Esophagus muscularis mucosa (tissue), 4 donors: ENCODE measurements around the gene GBA2. TPM values are rescaled to one million over a fixed set of nuclear protein-coding genes. Genes with fewer than 3 reads are reported as not detected.

Source experiments
- DNase-seq: peaks from one replicate; pipeline ENCODE4 v3.0.0-alpha.2; 2017; ENCODE audit errors: extremely low spot score
- H3K27ac ChIP-seq, 4 donors: fragments of 200-600 bp; sonication (generic); replicated peaks in 1 of 4; 1 replicate in 3 of 4; 2 replicates in 1 of 4; pipeline ENCODE4 v1.5.1; 2016 to 2019; ENCODE audit warnings: mild to moderate bottlenecking in 1 of 4
- H3K27me3 ChIP-seq, 4 donors: fragments of 200-600 bp; sonication (generic); one replicate each; pipeline versions ENCODE4 v1.5.1 to v1.6.0; 2016 to 2019
- H3K36me3 ChIP-seq, 4 donors: fragments of 200-600 bp; sonication (generic); one replicate each; pipeline ENCODE4 v1.5.1; 2016 to 2019
- H3K4me1 ChIP-seq, 4 donors: fragments of 200-600 bp; sonication (generic); one replicate each; pipeline ENCODE4 v1.5.1; 2016 to 2019
- H3K4me3 ChIP-seq, 4 donors: fragments of 200-600 bp; sonication (generic); 1 replicate in 2 of 4; 2 replicates in 2 of 4; pipeline ENCODE4 v1.5.1; 2016 to 2019; ENCODE audit warnings: mild to moderate bottlenecking in 4 of 4, moderate library complexity in 1 of 4
- H3K9me3 ChIP-seq, 4 donors: fragments of 200-600 bp; sonication (generic); 1 replicate in 3 of 4; 2 replicates in 1 of 4; pipeline ENCODE4 v1.5.1; 2016 to 2019
- CTCF ChIP-seq, 3 experiments: fragments of 200-600 bp in 2 of 3; fragments of 450-650 bp in 1 of 3; sonication (generic) in 2 of 3; IDR thresholded peaks; one replicate each; pipeline ENCODE4 v1.5.1; 2017 to 2019; ENCODE audit warnings: antibody characterized with exemption in 3 of 3, mild to moderate bottlenecking in 2 of 3, moderate library complexity in 1 of 3
- EP300 ChIP-seq: sonication (generic); formaldehyde crosslinking; IDR thresholded peaks from one replicate; pipeline ENCODE4 v1.6.1; 2017; ENCODE audit warnings: antibody characterized with exemption
- POLR2A ChIP-seq: fragments of 450-650 bp; IDR thresholded peaks from one replicate; pipeline ENCODE4 v1.6.1; 2017; ENCODE audit warnings: antibody characterized with exemption, moderate library complexity, mild to moderate bottlenecking, low read depth
- POLR2AphosphoS5 ChIP-seq, 2 donors: sonication (generic); formaldehyde crosslinking; IDR thresholded peaks; one replicate each; pipeline ENCODE4 v1.6.1; 2017; ENCODE audit warnings: antibody characterized with exemption in 2 of 2
- WGBS: methylation state at CpG from one replicate; pipeline ENCODE4 v1.1.5; 2018; 5-methylcytosine and 5-hydroxymethylcytosine counted together
- intact Hi-C: fragments of 100-400 bp; cut with DNase I; formaldehyde crosslinking; loops from one replicate; pipeline ENCODE4 v1.15.1; 2023
- total RNA-seq, 4 donors: library from RNA; depleted of rRNA; stranded (reverse); fragments of >200 nt; gene quantifications; one replicate each; pipeline versions ENCODE4 v1.1.0 to v1.2.1, GENCODE V29; 2016

GBA2 gene
- total RNA-seq, 4 donors from 2014 or later, result 44.0 to 67.8 (median 55.5) TPM

- H3K4me1 ChIP-seq, result peaks cover 0 to 46% (median 26%) of the 10 kb centered on the region in 4 donors
- intact Hi-C loops, result no loop called here
- peaks cover 96 to 100% (median 99%) of the 10 kb centered on the region in 4 donors for H3K36me3 ChIP-seq
- H3K27me3 ChIP-seq, result no peaks in the 10 kb centered on the region
- DNase-seq, result no peak
- no peak overlapping the region for H3K4me3 ChIP-seq
- H3K27ac ChIP-seq, result peak overlapping the region; percentile 71 to 98 (median 76)
- TF ChIP-seq EP300 (no peak), POLR2AphosphoS5 (IDR thresholded peaks at IDR 0.05) (no peak), POLR2A (no peak), CTCF (IDR thresholded peaks at IDR 0.05) (no peak)
- H3K9me3 ChIP-seq, result no peaks in the 10 kb centered on the region
- WGBS, result 90% methylated on average over 6 of the region's 11 CpGs
These were observed 36.1 kb downstream of the GBA2 start for GRCh38 chr9:35712762-35713400.

GRCh38 chr9:35711501-35712428 is 37.3 kb downstream of the GBA2 start:
- Histone ChIP-seq H3K27ac (peak overlapping the region; percentile 71 to 98 (median 76)), H3K36me3 (peaks cover 96 to 100% (median 99%) of the 10 kb centered on the region in 4 donors), H3K4me1 (peaks cover 0 to 38% (median 21%) of the 10 kb centered on the region in 4 donors), H3K4me3 (no peak overlapping the region), H3K9me3 (no peaks in the 10 kb centered on the region), H3K27me3 (no peaks in the 10 kb centered on the region)
- 85% methylated on average over 21 of the region's 21 CpGs for WGBS
- DNase-seq, result no peak
- intact Hi-C loops, result no loop called here
- TF ChIP-seq CTCF (IDR thresholded peaks at IDR 0.05) (no peak), POLR2A (no peak), EP300 (no peak), POLR2AphosphoS5 (IDR thresholded peaks at IDR 0.05) (no peak)

- Histone ChIP-seq H3K27me3 (no peaks in the 10 kb centered on the region), H3K4me1 (peaks cover 0 to 30% (median 13%) of the 10 kb centered on the region in 4 donors), H3K36me3 (peaks cover 97 to 100% (median 100%) of the 10 kb centered on the region in 4 donors), H3K27ac (peak overlapping the region; percentile 71 to 98 (median 76)), H3K4me3 (no peak overlapping the region), H3K9me3 (no peaks in the 10 kb centered on the region)
- 82% methylated on average over 5 of the region's 7 CpGs for WGBS
- intact Hi-C loops, result no loop called here
- no peak for DNase-seq
- TF ChIP-seq POLR2A, result no peak
- no peak for TF ChIP-seq EP300
- no peak for TF ChIP-seq CTCF (IDR thresholded peaks at IDR 0.05)
- no peak for TF ChIP-seq POLR2AphosphoS5 (IDR thresholded peaks at IDR 0.05)
These were observed 38.1 kb downstream of the GBA2 start for GRCh38 chr9:35710818-35711500.

DNA sequence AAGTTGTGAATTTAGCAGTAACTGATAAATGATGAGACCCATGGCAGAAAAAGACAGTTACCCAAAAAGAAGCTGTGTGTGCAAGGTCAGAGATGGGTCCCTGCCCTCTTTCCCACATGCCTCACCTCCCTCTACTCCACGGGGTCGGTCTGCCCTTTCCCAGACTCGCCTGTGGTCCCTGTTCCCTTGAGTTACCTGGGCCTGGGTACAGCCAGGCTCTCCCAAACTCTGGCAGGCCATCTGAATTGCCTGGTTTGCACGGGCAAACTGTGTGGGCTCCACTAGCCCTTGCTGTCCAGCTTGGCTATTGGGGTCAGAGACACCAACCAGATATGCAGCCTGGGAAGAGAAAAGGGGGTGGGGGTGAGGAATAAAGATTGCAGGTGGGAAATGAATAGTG is 40.9 kb downstream of the GBA2 start:
- Histone ChIP-seq H3K27me3 (no peaks in the 10 kb centered on the region), H3K4me3 (no peak overlapping the region), H3K9me3 (no peaks in the 10 kb centered on the region), H3K36me3 (peaks cover 98 to 100% (median 100%) of the 10 kb centered on the region in 4 donors), H3K4me1 (peaks cover 0 to 9% (median 0%) of the 10 kb centered on the region in 4 donors), H3K27ac (peak overlapping the region; percentile 69 to 98 (median 96))
- WGBS, result 91% methylated on average over 4 of the region's 4 CpGs
- intact Hi-C loops, result no loop called here
- TF ChIP-seq CTCF (IDR thresholded peaks at IDR 0.05), result no peak
- no peak for TF ChIP-seq POLR2AphosphoS5 (IDR thresholded peaks at IDR 0.05)
- no peak for TF ChIP-seq EP300
- DNase-seq, result no peak
